ENCODE data around the gene NOSIP.

GRCh38 chr19:49557641-49558325 lies 22.6 kb downstream of the NOSIP start:
- TF ChIP-seq CTCF (IDR thresholded peaks at IDR 0.05), result no peak
- TF ChIP-seq POLR2A (IDR thresholded peaks at IDR 0.05), result no peak

Measured in uterus (tissue), 2 donors.